Posterior vena cava (tissue), 2 donors: ENCODE results near the gene PAX5. TPM values are rescaled to one million over a fixed set of nuclear protein-coding genes. Genes with fewer than 3 reads are reported as not detected.

Experiments used
- DNase-seq: peaks from one replicate; pipeline ENCODE4 v3.0.0-alpha.2; 2020; ENCODE audit warnings: low spot score
- intact Hi-C, 2 donors: fragments of 100-400 bp; cut with DNase I; formaldehyde crosslinking; loops; one replicate each; pipeline versions ENCODE4 v1.14.1 to v1.14.2; 2022 to 2023
- total RNA-seq, 2 donors: library from RNA; stranded (reverse); fragmentation: NEBNext Ultra II Directional; extraction: Animal tissue kit (Norgen Biotek cat#: 25700); gene quantifications; one replicate each; pipeline ENCODE4 v1.2.1, GENCODE V29; 2021
- donor health status: DM: yes; HTN: yes; CAD: no.
- donor health status: DM: yes; HTN: yes; CAD: no.

Gene PAX5
- total RNA-seq, 2 donors from 2014 or later: 0.46 to 0.67 TPM

- DNase-seq: peak; percentile 67
- intact Hi-C loops: no loop called here
Observed at GRCh38 chr9:36993933-36994764, 39.9 kb downstream of the PAX5 start.

- intact Hi-C loops: no loop called here
- DNase-seq: no peak
Observed at GRCh38 chr9:36992501-36993316, 41.4 kb downstream of the PAX5 start.

DNA sequence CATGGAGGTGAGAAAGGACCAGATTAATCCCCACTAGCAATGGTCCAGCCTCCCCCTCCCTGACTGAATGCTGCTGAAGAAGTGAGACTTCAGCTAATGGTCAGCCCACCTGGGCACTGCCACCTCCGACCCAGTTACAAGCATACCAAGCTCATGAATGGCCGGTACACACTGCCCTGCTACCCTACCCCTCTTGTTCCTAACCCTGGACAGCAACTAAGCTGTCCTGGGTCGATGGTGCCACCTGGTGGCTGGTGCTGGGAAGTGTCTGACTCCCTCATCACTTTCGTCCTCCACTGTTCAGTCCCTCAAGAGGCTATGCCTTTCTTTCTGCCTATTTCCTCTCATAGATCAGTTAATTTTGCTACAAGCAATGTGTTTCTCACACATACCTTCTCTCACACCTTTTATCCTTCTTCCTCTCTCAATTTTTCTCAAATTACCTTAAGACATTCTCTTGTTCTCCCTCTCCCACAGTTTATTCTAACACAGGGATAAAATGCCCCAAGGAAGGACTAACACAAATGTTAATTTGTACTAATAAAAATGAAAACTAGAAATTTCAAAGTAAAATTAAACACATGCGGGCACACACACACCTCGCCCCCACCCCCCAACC, 42.4 kb downstream of the PAX5 start:
- intact Hi-C loops: no loop called here
- DNase-seq: peak; percentile 50

DNA sequence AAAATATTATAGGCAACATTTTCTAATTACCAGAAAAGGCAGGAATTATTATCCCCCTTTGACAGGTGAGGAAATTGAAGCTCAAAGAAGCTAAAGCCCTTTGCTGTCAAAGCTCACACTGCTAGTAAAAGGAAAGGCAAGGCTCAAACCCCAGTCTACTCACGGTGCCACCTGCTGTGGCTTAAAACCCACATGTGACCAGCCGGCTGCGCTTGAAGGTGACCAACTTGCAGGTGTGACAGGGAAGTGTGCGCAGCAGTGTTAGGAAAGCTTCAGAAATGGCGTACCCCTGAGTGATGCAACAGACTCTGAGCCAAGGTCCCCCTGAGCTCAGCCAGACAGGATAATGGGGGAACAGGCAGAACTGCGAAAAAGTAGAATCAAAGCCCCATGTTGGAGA, 45.2 kb downstream of the PAX5 start:
- intact Hi-C loops: no loop called here

GRCh38 chr9:36987891-36988290, 46.2 kb downstream of the PAX5 start:
- peak; percentile 61 for DNase-seq
- intact Hi-C loops: no loop called here

More for the DNA sequence above, 45.2 kb downstream of the PAX5 start:
- peak; percentile 57 for DNase-seq

GRCh38 chr9:36987409-36987808, 46.7 kb downstream of the PAX5 start:
- DNase-seq: peak; percentile 28
- intact Hi-C loops: no loop called here

DNA sequence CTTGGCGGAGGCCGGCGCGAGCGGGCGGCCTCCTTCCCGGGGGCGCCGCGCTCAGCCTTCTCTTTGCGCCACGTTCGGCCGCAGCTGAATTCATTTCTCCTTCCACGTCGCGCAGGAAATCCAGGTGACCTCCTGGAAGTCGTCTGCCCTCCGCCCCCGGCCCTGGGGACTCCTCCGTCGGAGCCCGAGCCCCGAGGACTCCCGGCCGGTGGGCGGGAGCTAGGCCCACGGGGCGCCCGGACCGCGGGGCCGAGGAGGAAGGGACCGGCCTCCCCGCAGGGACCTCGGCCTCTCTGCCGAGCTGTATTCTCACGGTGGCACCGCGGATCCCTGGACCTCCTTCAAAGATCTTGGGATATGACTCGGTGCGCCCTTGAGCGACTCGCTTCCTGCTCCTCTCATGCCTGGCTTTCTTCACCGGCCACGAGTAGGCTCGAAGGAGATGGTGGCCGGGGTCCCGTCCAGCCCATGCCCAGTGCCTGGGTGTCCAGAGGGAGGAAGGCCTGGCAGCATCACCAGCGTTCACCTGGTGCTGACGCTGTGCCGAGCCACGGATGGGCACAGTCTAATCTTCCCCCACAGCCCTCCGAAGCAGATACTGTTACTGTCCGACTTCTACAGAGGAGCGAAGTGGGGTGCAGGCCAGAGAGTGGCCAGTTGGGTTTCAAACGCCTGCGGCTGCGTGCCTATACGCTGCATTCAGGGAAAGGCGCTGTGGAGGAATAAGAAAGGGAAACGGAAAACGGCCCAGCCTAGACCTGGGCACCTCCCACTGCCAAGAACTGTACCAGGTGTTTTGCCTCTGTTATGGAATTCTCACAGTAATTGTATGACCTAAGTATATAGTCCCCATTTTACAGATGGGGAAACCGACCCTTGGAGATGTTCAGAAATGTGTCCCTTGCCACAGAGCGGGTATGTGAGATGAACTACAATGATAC, 47.3 kb downstream of the PAX5 start:
- intact Hi-C loops: no loop called here
- peak; percentile 59 for DNase-seq

- intact Hi-C loops: no loop called here
- peak; percentile 74 for DNase-seq
Observed at GRCh38 chr9:36985769-36986467, 48.1 kb downstream of the PAX5 start.

DNA sequence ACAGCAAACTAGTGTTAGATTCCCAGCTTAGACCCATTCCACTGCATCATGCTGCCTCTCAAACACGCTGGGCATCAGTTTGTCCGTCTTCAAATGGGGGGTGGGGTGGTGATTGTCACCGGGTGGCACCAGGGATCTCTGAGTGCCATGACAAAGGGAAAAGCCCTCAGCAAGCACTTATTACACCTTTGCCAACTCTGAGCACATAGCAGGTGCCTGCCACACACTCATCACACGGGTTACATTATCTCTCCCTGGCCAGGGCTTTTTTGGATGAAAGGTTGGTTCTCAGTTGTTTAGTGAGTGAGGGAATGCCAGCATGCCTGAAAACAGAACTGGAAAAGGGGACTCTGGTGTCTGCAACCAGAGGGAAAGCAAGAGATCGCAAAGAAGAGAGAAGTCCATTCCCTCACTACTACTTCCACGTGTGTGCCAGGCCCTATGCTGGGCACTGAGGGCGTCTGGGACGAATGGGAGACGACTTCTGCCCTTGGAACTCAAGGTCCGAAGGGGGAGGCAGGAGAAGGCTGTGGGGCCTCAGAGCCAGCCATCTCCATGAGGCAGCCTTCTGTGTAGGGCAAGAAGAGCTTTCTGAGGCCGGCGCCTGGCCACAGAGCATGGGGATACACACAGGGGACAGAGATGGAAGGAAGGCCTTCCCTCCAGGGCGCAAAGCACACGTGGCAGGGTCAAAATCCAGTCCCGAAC, 48.9 kb downstream of the PAX5 start:
- intact Hi-C loops: no loop called here
- peak; percentile 55 for DNase-seq

DNA sequence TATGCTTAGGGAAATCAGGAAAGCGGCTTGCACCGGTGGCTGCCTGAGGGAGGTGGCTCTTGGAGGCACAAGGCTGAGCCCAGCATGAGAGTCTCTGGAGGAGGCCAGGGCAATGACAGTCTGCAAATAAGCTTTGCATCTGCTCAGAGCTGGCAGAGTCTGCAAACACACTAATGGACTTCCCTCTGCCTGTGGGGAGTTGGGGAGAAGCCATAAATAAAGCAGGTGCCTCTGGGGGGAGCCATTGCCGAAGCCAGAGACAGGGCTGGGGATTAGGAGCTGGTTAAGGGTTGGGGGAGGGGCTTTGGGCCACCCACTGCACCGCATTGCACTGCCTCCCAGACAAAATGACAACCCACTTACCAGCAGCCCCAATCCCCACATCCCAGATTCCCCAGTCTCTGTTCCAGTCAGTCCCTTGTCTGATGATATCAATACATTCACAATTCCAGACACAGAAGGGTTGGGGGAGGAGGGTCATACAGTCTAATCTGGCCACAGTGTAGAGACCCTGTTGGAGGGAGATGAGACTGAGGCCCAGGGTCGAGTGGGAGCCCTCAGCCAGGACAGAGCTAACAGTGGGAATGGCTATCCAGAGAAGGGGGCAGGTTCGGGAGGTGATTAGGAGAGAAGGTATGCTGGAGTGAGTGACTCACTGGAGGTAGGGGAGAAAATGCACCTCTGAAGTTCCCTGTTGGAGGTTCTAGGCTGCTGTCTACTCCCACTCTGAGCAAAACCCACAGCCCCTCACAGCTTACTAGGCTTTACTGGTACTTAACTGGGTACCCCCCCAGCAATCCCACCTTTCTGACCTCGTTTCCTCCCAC, 53.7 kb downstream of the PAX5 start:
- DNase-seq: peak; percentile 58
- intact Hi-C loops: no loop called here

DNA sequence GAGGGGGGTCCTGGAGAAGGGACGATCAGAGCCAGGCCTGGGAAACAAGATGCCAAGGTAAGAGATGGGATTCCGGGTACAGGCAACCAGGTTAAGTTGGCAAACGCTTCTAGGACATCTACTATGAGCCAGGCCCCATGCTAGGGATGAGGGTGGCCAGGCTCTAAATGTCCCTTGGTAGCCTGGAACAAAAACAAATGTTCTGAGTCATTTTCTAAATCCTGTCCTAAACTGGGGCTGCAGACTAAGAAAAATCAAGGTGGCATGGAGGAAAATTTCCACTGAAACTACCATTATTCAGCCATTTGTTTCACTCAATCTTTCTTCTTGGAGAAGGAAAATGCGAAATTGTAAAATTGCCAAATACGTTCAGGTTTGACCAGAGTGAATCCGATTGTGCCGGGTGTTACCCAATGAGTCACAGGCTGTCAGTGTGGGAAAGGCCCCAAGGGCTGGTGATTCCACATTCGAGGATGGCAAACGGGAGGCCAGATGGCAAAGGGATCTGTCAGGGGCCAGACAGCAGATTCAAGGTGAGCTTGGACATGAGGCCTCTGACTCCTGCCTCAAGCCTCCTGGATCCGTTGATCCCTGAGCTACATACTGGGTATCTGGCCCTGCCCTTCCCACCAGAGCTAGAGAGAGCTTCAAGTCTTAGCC, 57.6 kb downstream of the PAX5 start:
- intact Hi-C loops: no loop called here
- no peak for DNase-seq

DNA sequence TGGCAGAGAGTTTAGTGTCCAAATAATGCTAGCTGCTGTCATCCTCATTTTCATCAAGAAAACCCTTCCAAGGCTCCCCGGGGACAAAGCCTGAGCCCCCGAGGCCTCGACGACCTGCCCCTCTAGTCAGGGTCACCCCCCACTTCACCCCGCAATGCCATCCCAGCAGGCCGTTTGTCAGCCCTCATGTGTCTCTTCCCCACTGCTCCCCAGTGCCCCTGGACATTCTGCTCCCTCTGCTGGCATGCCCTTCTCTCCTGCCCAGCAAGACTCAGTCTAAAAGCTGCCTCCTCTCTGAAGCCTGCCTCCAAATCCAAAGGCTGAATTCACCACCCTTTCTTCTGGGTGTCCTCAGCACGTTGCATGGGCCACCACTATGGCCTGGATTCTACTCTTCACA, 59.3 kb downstream of the PAX5 start:
- intact Hi-C loops: no loop called here

GRCh38 chr9:36971935-36972488, 62.1 kb downstream of the PAX5 start:
- intact Hi-C loops: no loop called here
- peak; percentile 58 for DNase-seq

More for the DNA sequence above, 59.3 kb downstream of the PAX5 start:
- peak; percentile 60 for DNase-seq

- intact Hi-C loops: no loop called here
- no peak for DNase-seq
Observed at GRCh38 chr9:36970007-36970888, 63.8 kb downstream of the PAX5 start.

- peak; percentile 49 for DNase-seq
- intact Hi-C loops: no loop called here
Observed at GRCh38 chr9:36969216-36969771, 64.8 kb downstream of the PAX5 start.
